IPS DF 6.9 (cell line): ENCODE measurements around the gene ATP4B.
"Not testable (repeated sequence)": the region's sequence is repeated elsewhere in the genome, so short reads cannot be mapped to it uniquely, and the experiment has no call there.

Source experiments
- DNase-seq: peaks from one replicate; pipeline ENCODE4 v3.0.0-alpha.2; 2013; ENCODE audit warnings: low read depth, low spot score
- H3K27ac ChIP-seq: one replicate; pipeline ENCODE4 v1.5.1; 2013; ENCODE audit warnings: low read length, control low read depth
- H3K27me3 ChIP-seq: 2 replicates; pipeline ENCODE4 v1.6.1; 2013; ENCODE audit warnings: mild to moderate bottlenecking, low read length; ENCODE audit not compliant: control insufficient read depth, insufficient read depth
- H3K36me3 ChIP-seq: 2 replicates; pipeline ENCODE4 v1.6.1; 2013; ENCODE audit warnings: low read length; ENCODE audit not compliant: control insufficient read depth, insufficient read depth
- H3K4me1 ChIP-seq: 2 replicates; pipeline ENCODE4 v1.6.1; 2013; ENCODE audit warnings: low read length; ENCODE audit not compliant: control insufficient read depth, insufficient read depth
- H3K4me3 ChIP-seq: 2 replicates; pipeline ENCODE4 v1.5.1; 2013; ENCODE audit warnings: mild to moderate bottlenecking, low read length
- H3K9me3 ChIP-seq: 2 replicates; pipeline ENCODE4 v1.6.1; 2013; ENCODE audit warnings: low read length, inconsistent platforms; ENCODE audit not compliant: control insufficient read depth, insufficient read depth
- WGBS: extraction: QIAGEN DNeasy Blood & Tissue Kit; methylation state at CpG from one replicate; pipeline ENCODE4 v1.1.7; 2013; ENCODE audit warnings: mixed read lengths, missing lambda C conversion rate; ENCODE audit not compliant: insufficient read length, insufficient coverage; 5-methylcytosine and 5-hydroxymethylcytosine counted together

The ATP4B gene

GRCh38 chr13:113631341-113632095, 26.5 kb downstream of the ATP4B start:
- no peak for DNase-seq
- peaks cover 29% of the 10 kb centered on the region for H3K36me3 ChIP-seq
- WGBS = no CpG with 5 or more reads among the region's 42 CpGs

GRCh38 chr13:113630804-113631203, 27.2 kb downstream of the ATP4B start:
- WGBS = no CpG with 5 or more reads among the region's 6 CpGs
- Histone ChIP-seq H3K4me3 (no peak overlapping the region), H3K4me1 (no peaks in the 10 kb centered on the region; the same call in 1 of the 2 replicates), H3K36me3 (peaks cover 23% of the 10 kb centered on the region), H3K27ac (no peak overlapping the region), H3K27me3 (no peaks in the 10 kb centered on the region), H3K9me3 (no peaks in the 10 kb centered on the region)
- no peak for DNase-seq

More at GRCh38 chr13:113631341-113632095, 26.5 kb downstream of the ATP4B start:
- no peak overlapping the region for H3K4me3 ChIP-seq
- H3K27ac ChIP-seq = no peak overlapping the region
- H3K9me3 ChIP-seq = no peaks in the 10 kb centered on the region
- H3K4me1 ChIP-seq = no peaks in the 10 kb centered on the region
- no peaks in the 10 kb centered on the region for H3K27me3 ChIP-seq

DNA sequence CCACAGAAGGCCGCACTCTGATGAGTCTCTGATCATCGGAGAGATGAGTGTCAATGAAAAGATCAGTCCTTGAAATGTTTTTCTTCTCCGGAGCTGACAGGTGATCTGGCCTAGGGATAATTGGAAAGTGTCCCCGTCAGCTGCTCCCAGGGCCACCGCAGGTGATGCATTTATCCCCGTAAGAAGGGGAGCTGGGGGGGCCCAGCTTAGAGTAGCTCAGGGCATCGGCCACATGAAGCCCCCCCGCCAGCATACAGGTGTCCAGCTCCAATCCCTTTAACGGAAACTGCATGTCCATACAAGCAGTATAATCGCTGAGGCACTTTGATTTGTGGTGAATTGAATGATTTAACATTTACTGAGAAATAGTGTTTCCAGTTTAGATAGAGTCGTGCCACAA, 27.7 kb downstream of the ATP4B start:
- Histone ChIP-seq H3K27ac (no peak overlapping the region), H3K36me3 (peaks cover 23% of the 10 kb centered on the region), H3K27me3 (no peaks in the 10 kb centered on the region), H3K9me3 (no peaks in the 10 kb centered on the region), H3K4me1 (no peaks in the 10 kb centered on the region; the same call in 1 of the 2 replicates), H3K4me3 (no peak overlapping the region)
- DNase-seq = no peak
- no CpG with 5 or more reads among the region's 11 CpGs for WGBS

DNA sequence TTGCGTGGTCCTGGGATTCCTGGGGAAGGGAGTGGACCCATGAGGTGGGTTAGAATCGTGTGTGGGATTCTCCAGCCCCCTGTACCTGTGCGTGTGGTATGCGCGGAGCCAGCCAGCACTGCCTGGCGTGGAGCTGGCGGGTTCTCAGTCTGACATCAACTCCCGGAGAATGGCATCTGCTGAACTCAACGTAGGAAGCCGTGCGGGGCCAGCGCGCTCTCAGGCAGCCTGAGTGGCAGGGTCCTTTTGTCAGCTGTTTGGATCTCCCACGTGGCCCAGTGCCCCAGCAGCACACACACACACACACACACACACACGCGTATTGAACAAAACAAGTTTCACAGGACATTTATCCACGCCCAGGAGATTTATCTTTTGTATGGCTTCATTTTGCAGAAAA, 28.1 kb downstream of the ATP4B start:
- Histone ChIP-seq H3K36me3 (peaks cover 20% of the 10 kb centered on the region), H3K4me1 (no peaks in the 10 kb centered on the region; the same call in 1 of the 2 replicates), H3K4me3 (no peak overlapping the region), H3K27ac (no peak overlapping the region), H3K27me3 (no peaks in the 10 kb centered on the region), H3K9me3 (no peaks in the 10 kb centered on the region)
- WGBS = no CpG with 5 or more reads among the region's 17 CpGs
- DNase-seq = no peak

DNA sequence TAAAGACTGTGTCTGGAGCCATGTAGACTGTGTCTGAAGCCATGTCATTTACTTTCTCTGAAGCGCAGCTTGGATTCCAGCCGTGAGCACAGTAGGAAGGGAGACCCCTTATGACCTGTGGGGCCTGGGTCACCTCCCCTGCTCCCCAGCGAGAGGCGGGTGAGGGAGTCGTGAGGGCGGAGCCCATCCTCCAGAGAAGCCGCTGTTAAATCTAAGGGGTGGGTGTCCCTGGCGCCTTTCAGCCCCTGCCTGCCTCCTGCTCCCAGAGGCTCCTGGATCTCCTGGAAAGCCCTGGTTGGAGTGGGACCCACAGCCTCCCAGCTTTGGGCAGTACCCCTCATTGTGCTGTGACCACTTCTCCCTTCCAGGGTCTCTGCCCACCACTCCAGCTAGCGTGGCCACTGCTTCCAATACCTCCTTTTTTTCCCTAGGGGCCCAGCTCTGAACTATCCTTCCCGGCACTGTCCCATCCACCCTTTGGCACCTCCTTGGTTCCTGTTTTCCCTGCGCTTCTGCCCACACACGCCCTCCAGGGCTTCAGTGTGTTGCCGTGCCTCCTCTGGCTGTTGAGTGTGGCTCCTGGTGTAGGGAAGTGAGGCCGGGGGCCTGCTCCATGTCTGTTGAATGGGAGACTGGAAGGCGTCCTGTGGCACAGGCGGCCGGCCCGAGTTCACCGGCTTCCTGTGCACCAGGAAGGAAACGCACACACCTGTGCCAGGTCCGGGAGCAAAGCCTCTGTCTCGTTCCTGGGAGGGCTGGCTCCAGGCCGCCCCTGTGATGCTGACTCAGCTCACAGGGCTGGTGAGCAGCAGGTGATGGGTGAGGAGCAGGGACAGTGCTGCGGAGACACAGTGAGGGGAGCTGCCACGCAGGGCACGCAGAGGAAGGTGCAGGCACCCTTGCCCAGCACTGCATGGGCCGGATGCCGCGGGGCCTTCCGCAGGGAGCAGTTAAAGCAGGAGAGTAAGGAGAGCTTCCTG, 29.4 kb downstream of the ATP4B start:
- no peak for DNase-seq
- Histone ChIP-seq H3K9me3 (no peaks in the 10 kb centered on the region), H3K27ac (no peak overlapping the region), H3K4me3 (no peak overlapping the region), H3K4me1 (no peaks in the 10 kb centered on the region; the same call in 1 of the 2 replicates), H3K27me3 (no peaks in the 10 kb centered on the region), H3K36me3 (peaks cover 18% of the 10 kb centered on the region)
- WGBS = no CpG with 5 or more reads among the region's 30 CpGs

DNA sequence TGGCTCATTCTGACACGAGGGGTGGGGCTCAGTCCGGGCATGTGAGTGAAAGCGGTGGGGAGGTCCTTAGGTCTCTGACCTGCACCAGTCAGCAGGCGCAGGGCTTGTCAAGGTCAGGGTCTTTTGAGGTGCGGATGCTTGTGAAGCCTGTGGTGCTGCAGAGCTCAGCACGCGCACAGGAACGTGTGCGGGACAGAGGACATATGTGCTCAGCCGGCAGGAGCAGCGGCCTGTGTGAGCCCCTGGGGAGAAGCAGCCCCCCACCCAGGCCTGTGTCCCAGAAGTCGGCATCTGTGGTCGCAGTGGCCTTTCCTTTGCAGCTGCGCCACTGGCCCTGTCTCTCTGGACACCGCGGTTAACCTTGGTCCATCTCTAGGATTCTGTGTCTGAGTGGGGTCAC, 30.9 kb downstream of the ATP4B start:
- H3K9me3 ChIP-seq = no peaks in the 10 kb centered on the region
- no peaks in the 10 kb centered on the region; the same call in 1 of the 2 replicates for H3K4me1 ChIP-seq
- no peak overlapping the region for H3K4me3 ChIP-seq
- no peaks in the 10 kb centered on the region; the same call in 1 of the 2 replicates for H3K27me3 ChIP-seq
- H3K27ac ChIP-seq = no peak overlapping the region
- peaks cover 25% of the 10 kb centered on the region for H3K36me3 ChIP-seq
- no CpG with 5 or more reads among the region's 16 CpGs for WGBS
- DNase-seq = no peak

- no peaks in the 10 kb centered on the region; the same call in 1 of the 2 replicates for H3K4me1 ChIP-seq
- no peaks in the 10 kb centered on the region; the same call in 1 of the 2 replicates for H3K27me3 ChIP-seq
- H3K36me3 ChIP-seq = peaks cover 20% of the 10 kb centered on the region
- no peak overlapping the region for H3K27ac ChIP-seq
- no CpG with 5 or more reads among the region's 24 CpGs for WGBS
- no peak overlapping the region for H3K4me3 ChIP-seq
- no peaks in the 10 kb centered on the region for H3K9me3 ChIP-seq
- DNase-seq = no peak
These were observed 31.9 kb downstream of the ATP4B start for GRCh38 chr13:113625965-113626721.

DNA sequence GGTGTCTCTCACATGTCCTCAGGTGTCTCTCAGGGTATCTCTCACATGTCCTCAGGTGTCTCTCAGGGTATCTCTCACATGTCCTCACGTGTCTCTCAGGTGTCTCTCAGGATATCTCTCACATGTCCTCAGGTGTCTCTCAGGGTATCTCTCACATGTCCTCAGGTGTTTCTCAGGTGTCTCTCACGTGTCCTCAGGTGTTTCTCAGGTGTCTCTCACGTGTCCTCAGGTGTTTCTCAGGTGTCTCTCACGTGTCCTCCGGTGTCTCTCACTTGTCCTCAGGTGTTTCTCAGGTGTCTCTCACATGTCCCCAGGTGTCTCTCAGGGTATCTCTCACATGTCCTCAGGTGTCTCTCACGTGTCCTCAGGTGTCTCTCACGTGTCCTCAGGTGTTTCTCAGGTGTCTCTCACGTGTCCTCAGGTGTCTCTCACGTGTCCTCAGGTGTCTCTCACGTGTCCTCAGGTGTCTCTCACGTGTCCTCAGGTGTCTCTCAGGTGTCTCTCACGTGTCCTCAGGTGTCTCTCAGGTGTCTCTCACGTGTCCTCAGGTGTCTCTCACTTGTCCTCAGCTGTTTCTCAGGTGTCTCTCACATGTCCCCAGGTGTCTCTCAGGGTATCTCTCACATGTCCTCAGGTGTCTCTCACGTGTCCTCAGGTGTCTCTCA, 33.2 kb downstream of the ATP4B start:
- not testable (repeated sequence) for DNase-seq, H3K4me1 ChIP-seq, H3K27ac ChIP-seq, H3K27me3 ChIP-seq, H3K4me3 ChIP-seq, H3K9me3 ChIP-seq
- no CpG with 5 or more reads among the region's 14 CpGs for WGBS
- H3K36me3 ChIP-seq = peaks cover 20% of the 10 kb centered on the region

DNA sequence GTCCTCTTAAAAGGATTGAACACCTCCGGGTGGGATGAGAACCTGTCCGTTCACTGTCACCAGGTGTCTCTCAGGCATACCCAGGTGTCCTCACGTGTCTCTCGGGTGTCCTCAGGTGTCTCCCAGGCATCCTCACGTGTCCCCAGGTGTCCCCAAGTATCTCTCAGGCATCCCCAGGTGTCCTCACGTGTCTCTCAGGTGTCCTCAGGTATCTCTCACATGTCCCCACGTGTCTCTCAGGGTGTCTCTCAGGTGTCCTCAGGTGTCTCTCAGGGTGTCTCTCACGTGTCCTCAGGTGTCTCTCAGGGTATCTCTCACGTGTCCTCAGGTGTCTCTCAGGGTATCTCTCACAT, 33.8 kb downstream of the ATP4B start:
- Histone ChIP-seq H3K36me3 (peaks cover 20% of the 10 kb centered on the region), H3K27ac (no peak overlapping the region), H3K4me3 (no peak overlapping the region), H3K4me1 (no peaks in the 10 kb centered on the region; the same call in 1 of the 2 replicates), H3K27me3 (no peaks in the 10 kb centered on the region; the same call in 1 of the 2 replicates), H3K9me3 (no peaks in the 10 kb centered on the region)
- DNase-seq = no peak
- WGBS = no CpG with 5 or more reads among the region's 9 CpGs
